ENCODE results near the gene PLA2G6. TPM values are rescaled to one million over a fixed set of nuclear protein-coding genes. Genes with fewer than 3 reads are reported as not detected.
A peak's percentile ranks its signal among the peaks of the same experiment; 100 is the strongest.

PLA2G6 gene
- total and polyA plus RNA-seq, 12 donors = 6.0 to 35.1 (median 13.5) TPM

DNA sequence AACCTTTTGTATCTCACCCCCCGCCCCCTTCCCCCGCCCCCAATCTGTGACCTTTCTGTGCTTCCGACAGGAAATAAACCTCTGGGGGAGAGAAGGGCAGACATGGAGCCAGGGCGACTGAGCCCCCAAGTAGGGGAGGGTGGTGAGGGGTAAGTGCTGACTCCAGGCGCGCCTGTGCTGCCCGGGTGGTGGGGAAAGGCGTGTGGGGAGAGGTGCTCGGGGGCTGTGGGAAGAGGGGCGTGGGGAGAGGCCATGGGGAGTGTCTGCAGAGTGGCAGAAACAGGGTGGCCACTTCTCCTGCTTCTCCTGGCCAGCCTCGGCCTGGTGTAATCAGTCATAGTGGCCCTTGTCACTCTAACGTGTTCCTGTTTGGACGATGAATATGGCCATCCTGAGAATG is 105.7 kb downstream of the PLA2G6 start:
- Histone ChIP-seq H3K4me1 (peaks cover under 1 to 9% (median 5%) of the 10 kb centered on the region in 9 donors), H3K27me3 (peaks cover 0 to 8% (median 0%) of the 10 kb centered on the region in 7 donors), H3K9me3 (no peaks in the 10 kb centered on the region), H3K27ac (no peak overlapping the region), H3K4me3 (no peak overlapping the region), H3K36me3 (peaks cover 0 to 47% (median 6%) of the 10 kb centered on the region in 9 donors)
- ATAC-seq (no peak), DNase-seq (no peak)
- WGBS, 2 donors = 89% methylated on average over 13 of the region's 13 CpGs
- TF ChIP-seq, protein P1, sequence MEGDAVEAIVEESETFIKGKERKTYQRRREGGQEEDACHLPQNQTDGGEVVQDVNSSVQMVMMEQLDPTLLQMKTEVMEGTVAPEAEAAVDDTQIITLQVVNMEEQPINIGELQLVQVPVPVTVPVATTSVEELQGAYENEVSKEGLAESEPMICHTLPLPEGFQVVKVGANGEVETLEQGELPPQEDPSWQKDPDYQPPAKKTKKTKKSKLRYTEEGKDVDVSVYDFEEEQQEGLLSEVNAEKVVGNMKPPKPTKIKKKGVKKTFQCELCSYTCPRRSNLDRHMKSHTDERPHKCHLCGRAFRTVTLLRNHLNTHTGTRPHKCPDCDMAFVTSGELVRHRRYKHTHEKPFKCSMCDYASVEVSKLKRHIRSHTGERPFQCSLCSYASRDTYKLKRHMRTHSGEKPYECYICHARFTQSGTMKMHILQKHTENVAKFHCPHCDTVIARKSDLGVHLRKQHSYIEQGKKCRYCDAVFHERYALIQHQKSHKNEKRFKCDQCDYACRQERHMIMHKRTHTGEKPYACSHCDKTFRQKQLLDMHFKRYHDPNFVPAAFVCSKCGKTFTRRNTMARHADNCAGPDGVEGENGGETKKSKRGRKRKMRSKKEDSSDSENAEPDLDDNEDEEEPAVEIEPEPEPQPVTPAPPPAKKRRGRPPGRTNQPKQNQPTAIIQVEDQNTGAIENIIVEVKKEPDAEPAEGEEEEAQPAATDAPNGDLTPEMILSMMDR (IDR thresholded peaks at IDR 0.05) = no peak
- intact Hi-C loops (cut with DNase I) = no loop called here

DNA sequence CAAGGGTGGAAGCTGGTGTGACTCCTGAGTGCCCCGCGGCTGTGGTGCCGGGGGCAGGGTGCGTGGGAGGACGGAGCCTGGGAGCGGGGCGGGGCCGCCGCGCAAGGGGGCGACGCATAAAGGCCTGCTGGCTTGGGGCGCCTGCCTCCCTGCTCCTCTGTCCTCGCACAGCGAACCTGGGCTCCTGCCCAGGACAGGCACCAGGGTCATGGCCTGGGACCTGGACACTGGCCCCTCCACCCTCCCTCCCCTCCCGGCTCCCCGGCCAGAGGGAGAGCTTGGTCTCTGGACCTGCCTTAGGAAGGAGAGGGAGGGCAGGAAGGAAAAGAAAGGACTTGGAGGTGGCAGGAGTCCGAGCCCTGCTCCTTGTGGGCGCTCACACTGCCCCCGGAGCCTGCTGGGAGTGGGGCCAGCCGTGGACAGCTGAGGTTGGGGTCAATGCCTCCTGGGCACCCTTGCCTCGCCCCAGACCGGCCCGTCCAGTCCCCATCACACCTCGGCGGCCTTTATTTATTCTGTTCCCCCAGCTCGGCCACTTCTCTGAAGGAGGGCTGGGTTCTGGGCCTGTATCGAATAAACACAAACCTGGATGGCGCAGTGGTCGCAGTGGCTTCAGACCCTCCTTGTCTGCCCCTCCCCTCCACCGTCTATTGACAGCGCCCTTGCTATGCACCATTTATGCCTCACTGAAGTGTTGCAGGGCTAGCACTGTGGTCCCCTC is 106.4 kb downstream of the PLA2G6 start:
- DNase-seq = no peak
- intact Hi-C loops (cut with DNase I) = no loop called here
- H3K4me1 ChIP-seq = peaks cover 2 to 12% (median 5%) of the 10 kb centered on the region in 9 donors
- peaks cover 0 to 52% (median 6%) of the 10 kb centered on the region in 9 donors for H3K36me3 ChIP-seq
- H3K27me3 ChIP-seq = peaks cover 0 to 1% (median 0%) of the 10 kb centered on the region in 7 donors
- no peaks in the 10 kb centered on the region for H3K9me3 ChIP-seq
- no peak overlapping the region for H3K4me3 ChIP-seq
- no peak for ATAC-seq
- TF ChIP-seq, protein P1 (IDR thresholded peaks at IDR 0.05) = no peak
- H3K27ac ChIP-seq = no peak overlapping the region
- 93 to 95% methylated on average over 29 to 32 of the region's 32 CpGs for WGBS, 2 donors

DNA sequence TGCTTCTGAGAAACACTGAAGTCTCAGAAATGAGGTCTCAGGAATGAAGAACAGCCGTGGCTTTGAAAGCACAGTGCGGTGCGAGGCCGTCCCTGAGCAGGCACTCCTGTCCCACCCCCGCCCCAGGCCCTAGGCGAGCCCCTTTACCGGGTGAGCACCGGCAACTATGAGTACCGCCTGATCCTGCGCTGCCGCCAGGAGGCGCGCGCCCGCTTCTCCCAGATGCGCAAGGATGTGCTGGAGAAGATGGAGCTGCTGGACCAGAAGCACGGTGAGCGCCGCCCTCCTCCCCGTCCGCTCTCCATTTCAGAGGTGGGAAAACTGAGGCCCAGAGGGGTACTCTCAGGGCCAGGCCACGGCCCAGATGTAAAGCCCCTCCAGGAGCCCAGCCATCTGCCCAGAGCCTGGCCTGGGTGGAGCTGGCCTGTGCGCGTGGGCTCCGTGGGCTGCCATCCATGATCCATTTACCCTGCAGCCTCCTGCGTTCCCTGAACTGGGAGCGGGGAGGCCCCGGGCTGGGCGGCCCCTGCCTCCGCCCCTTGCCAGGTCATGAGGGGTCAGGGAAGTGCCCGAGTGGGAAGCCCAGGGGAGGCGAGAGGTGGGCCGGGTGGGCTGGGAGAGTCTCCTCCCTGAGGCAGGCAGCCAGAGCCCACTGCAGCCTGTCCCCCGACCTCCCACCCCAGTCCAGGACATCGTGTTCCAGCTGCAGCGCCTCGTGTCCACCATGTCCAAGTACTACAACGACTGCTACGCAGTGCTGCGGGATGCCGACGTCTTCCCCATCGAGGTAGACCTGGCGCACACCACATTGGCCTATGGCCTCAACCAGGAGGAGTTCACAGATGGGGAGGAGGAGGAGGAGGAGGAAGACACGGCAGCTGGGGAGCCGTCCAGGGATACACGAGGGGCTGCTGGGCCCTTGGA is 107.2 kb downstream of the PLA2G6 start:
- DNase-seq (no peak), ATAC-seq (no peak)
- Histone ChIP-seq H3K27me3 (no peaks in the 10 kb centered on the region), H3K36me3 (peaks cover 0 to 61% (median 6%) of the 10 kb centered on the region in 9 donors), H3K9me3 (no peaks in the 10 kb centered on the region), H3K4me3 (no peak overlapping the region), H3K27ac (no peak overlapping the region), H3K4me1 (peaks cover 8 to 18% (median 13%) of the 10 kb centered on the region in 9 donors)
- TF ChIP-seq, protein P1 (IDR thresholded peaks at IDR 0.05) = peak in 6 of 9 donors; percentile 7 to 37 (median 24)
- intact Hi-C loops (cut with DNase I) = no loop called here
- 82 to 85% methylated on average over 47 of the region's 47 CpGs for WGBS, 2 donors
